ENCODE results near the gene AIF1. TPM values are rescaled to one million over a fixed set of nuclear protein-coding genes. Genes with fewer than 3 reads are reported as not detected.

AIF1 gene
- total and polyA plus RNA-seq, 7 experiments from 2014 or later, result 33.1 to 182 (median 71.0) TPM

DNA sequence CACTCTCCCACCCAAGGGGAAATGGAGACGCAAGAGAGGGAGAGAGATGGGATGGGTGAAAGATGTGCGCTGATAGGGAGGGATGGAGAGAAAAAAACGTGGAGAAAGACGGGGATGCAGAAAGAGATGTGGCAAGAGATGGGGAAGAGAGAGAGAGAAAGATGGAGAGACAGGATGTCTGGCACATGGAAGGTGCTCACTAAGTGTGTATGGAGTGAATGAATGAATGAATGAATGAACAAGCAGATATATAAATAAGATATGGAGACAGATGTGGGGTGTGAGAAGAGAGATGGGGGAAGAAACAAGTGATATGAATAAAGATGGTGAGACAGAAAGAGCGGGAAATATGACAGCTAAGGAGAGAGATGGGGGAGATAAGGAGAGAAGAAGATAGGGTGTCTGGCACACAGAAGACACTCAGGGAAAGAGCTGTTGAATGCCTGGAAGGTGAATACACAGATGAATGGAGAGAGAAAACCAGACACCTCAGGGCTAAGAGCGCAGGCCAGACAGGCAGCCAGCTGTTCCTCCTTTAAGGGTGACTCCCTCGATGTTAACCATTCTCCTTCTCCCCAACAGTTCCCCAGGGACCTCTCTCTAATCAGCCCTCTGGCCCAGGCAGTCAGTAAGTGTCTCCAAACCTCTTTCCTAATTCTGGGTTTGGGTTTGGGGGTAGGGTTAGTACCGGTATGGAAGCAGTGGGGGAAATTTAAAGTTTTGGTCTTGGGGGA lies 38.9 kb upstream of the AIF1 start:
- Histone ChIP-seq H3K4me3 (ENCODE audit: low read length) (peak overlapping the region; percentile 77), H3K36me3 (ENCODE audit: control insufficient read depth in 2 of 3, insufficient read depth in 3 of 3, low read length in 3 of 3) (peaks cover 4 to 9% (median 5%) of the 10 kb centered on the region in 3 experiments), H3K27me3 (ENCODE audit: control insufficient read depth in 2 of 2, insufficient read depth in 2 of 2, low read length in 2 of 2) (no peaks in the 10 kb centered on the region), H3K9me3 (ENCODE audit: control insufficient read depth in 2 of 3, low read length in 3 of 3) (no peaks in the 10 kb centered on the region), H3K4me1 (ENCODE audit: control insufficient read depth in 2 of 2, insufficient read depth in 2 of 2, low read length in 2 of 2) (peaks cover 57 to 65% of the 10 kb centered on the region in 2 donors), H3K27ac (ENCODE audit: low read depth, low read length) (peak overlapping the region; percentile 97)
- Mint-ChIP-seq H3K27ac (peak overlapping the region; percentile 91 to 99 (median 99)), H3K27me3 (peaks cover 0 to 3% (median 0%) of the 10 kb centered on the region in 5 donors), H3K4me1 (peaks cover 54 to 93% (median 85%) of the 10 kb centered on the region in 7 donors), H3K9me3 (no peaks in the 10 kb centered on the region), H3K36me3 (peaks cover 3 to 60% (median 10%) of the 10 kb centered on the region in 5 donors), H3K4me3 (peak overlapping the region; percentile 85 to 99 (median 93))
- ChIA-PET CTCF (interaction anchor here (0.9 to 18.2 kb wide), 8 partner anchors 8 to 81 kb away, joined by 3 to 687 read pairs (median 6); partner anchors contain the start of genes ATP6V1G2, LST1, LTB and NCR3), POLR2A (interaction anchor here (0.7 to 66.4 kb wide), 6 partner anchors 12 to 88 kb away, joined by 3 to 3078 read pairs (median 7); partner anchors contain the start of genes AIF1, ATP6V1G2, BAG6 and DDX39B)
- intact Hi-C loops (cut with micrococcal nuclease), result loop anchor here in 1 of 2 donors (1.0 to 5.0 kb wide), 3 partner anchors 8 to 161 kb away; partner anchors contain the start of gene CLIC1
- no peak for ATAC-seq
- peak in 1 of 9 donors; percentile 32 for DNase-seq

DNA sequence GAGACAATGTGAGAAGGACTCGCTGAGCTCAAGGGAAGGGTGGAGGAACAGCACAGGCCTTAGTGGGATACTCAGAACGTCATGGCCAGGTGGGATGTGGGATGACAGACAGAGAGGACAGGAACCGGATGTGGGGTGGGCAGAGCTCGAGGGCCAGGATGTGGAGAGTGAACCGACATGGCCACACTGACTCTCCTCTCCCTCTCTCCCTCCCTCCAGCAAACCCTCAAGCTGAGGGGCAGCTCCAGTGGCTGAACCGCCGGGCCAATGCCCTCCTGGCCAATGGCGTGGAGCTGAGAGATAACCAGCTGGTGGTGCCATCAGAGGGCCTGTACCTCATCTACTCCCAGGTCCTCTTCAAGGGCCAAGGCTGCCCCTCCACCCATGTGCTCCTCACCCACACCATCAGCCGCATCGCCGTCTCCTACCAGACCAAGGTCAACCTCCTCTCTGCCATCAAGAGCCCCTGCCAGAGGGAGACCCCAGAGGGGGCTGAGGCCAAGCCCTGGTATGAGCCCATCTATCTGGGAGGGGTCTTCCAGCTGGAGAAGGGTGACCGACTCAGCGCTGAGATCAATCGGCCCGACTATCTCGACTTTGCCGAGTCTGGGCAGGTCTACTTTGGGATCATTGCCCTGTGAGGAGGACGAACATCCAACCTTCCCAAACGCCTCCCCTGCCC lies 38.0 kb upstream of the AIF1 start:
- peaks cover 54 to 84% (median 76%) of the 10 kb centered on the region in 7 donors for H3K4me1 Mint-ChIP-seq
- peak overlapping the region; percentile 85 to 99 (median 93) for H3K4me3 Mint-ChIP-seq
- ChIA-PET POLR2A (interaction anchor here (0.7 to 66.4 kb wide), 4 partner anchors 13 to 82 kb away, joined by 3 to 3078 read pairs (median 1544); partner anchors contain the start of genes AIF1, ATP6V1G2, BAG6 and DDX39B), CTCF (interaction anchor here (0.9 to 18.2 kb wide), 8 partner anchors 8 to 82 kb away, joined by 3 to 687 read pairs (median 6); partner anchors contain the start of genes ATP6V1G2, LST1, LTB and NCR3)
- H3K36me3 Mint-ChIP-seq, result peaks cover 11 to 69% (median 16%) of the 10 kb centered on the region in 5 donors
- H3K27me3 ChIP-seq (ENCODE audit: control insufficient read depth in 2 of 2, insufficient read depth in 2 of 2, low read length in 2 of 2), result no peaks in the 10 kb centered on the region
- peaks cover 0 to 3% (median 0%) of the 10 kb centered on the region in 5 donors for H3K27me3 Mint-ChIP-seq
- ATAC-seq (no peak), DNase-seq (peak in 1 of 9 donors; percentile 65)
- no peaks in the 10 kb centered on the region for H3K9me3 ChIP-seq (ENCODE audit: control insufficient read depth in 2 of 3, low read length in 3 of 3)
- intact Hi-C loops (cut with micrococcal nuclease), result loop anchor here in 1 of 2 donors (1.0 to 5.0 kb wide), 2 partner anchors 9 to 160 kb away; partner anchors contain the start of gene CLIC1
- no peaks in the 10 kb centered on the region for H3K9me3 Mint-ChIP-seq
- H3K4me3 ChIP-seq (ENCODE audit: low read length), result peak overlapping the region; percentile 77
- peaks cover 50 to 56% of the 10 kb centered on the region in 2 donors for H3K4me1 ChIP-seq (ENCODE audit: control insufficient read depth in 2 of 2, insufficient read depth in 2 of 2, low read length in 2 of 2)
- peak overlapping the region; percentile 93 to 99 (median 99) for H3K27ac Mint-ChIP-seq
- peak overlapping the region; percentile 97 for H3K27ac ChIP-seq (ENCODE audit: low read depth, low read length)
- peaks cover 4 to 19% (median 5%) of the 10 kb centered on the region in 3 experiments for H3K36me3 ChIP-seq (ENCODE audit: control insufficient read depth in 2 of 3, insufficient read depth in 3 of 3, low read length in 3 of 3)

DNA sequence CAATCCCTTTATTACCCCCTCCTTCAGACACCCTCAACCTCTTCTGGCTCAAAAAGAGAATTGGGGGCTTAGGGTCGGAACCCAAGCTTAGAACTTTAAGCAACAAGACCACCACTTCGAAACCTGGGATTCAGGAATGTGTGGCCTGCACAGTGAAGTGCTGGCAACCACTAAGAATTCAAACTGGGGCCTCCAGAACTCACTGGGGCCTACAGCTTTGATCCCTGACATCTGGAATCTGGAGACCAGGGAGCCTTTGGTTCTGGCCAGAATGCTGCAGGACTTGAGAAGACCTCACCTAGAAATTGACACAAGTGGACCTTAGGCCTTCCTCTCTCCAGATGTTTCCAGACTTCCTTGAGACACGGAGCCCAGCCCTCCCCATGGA lies 37.5 kb upstream of the AIF1 start:
- peaks cover 11 to 68% (median 16%) of the 10 kb centered on the region in 5 donors for H3K36me3 Mint-ChIP-seq
- H3K27me3 Mint-ChIP-seq, result peaks cover 0 to 3% (median 0%) of the 10 kb centered on the region in 5 donors
- H3K4me3 ChIP-seq (ENCODE audit: low read length), result peak overlapping the region; percentile 77
- no peaks in the 10 kb centered on the region for H3K9me3 Mint-ChIP-seq
- intact Hi-C loops (cut with micrococcal nuclease), result loop anchor here in 1 of 2 donors (5.0 kb wide), 1 partner anchor 160 kb away; the partner anchor contains the start of gene CLIC1
- H3K4me1 ChIP-seq (ENCODE audit: control insufficient read depth in 2 of 2, insufficient read depth in 2 of 2, low read length in 2 of 2), result peaks cover 50 to 58% of the 10 kb centered on the region in 2 donors
- H3K4me1 Mint-ChIP-seq, result peaks cover 57 to 83% (median 75%) of the 10 kb centered on the region in 7 donors
- ChIA-PET POLR2A (interaction anchor here (53.8 to 66.4 kb wide), 2 partner anchors 13 to 18 kb away, joined by 3078 read pairs; partner anchors contain the start of genes AIF1, ATP6V1G2, DDX39B and LST1), CTCF (interaction anchor here (0.9 to 18.2 kb wide), 5 partner anchors 7 to 27 kb away, joined by 3 to 687 read pairs (median 41); partner anchors contain the start of genes ATP6V1G2, LST1, LTB and NCR3)
- DNase-seq (no peak), ATAC-seq (no peak)
- H3K4me3 Mint-ChIP-seq, result peak overlapping the region; percentile 85 to 99 (median 93)
- no peaks in the 10 kb centered on the region for H3K9me3 ChIP-seq (ENCODE audit: control insufficient read depth in 2 of 3, low read length in 3 of 3)
- peak overlapping the region in 8 of 9 donors; percentile 93 to 99 (median 98) for H3K27ac Mint-ChIP-seq
- H3K36me3 ChIP-seq (ENCODE audit: control insufficient read depth in 2 of 3, insufficient read depth in 3 of 3, low read length in 3 of 3), result peaks cover 4 to 20% (median 5%) of the 10 kb centered on the region in 3 experiments
- peak overlapping the region; percentile 97 for H3K27ac ChIP-seq (ENCODE audit: low read depth, low read length)
- no peaks in the 10 kb centered on the region for H3K27me3 ChIP-seq (ENCODE audit: control insufficient read depth in 2 of 2, insufficient read depth in 2 of 2, low read length in 2 of 2)

DNA sequence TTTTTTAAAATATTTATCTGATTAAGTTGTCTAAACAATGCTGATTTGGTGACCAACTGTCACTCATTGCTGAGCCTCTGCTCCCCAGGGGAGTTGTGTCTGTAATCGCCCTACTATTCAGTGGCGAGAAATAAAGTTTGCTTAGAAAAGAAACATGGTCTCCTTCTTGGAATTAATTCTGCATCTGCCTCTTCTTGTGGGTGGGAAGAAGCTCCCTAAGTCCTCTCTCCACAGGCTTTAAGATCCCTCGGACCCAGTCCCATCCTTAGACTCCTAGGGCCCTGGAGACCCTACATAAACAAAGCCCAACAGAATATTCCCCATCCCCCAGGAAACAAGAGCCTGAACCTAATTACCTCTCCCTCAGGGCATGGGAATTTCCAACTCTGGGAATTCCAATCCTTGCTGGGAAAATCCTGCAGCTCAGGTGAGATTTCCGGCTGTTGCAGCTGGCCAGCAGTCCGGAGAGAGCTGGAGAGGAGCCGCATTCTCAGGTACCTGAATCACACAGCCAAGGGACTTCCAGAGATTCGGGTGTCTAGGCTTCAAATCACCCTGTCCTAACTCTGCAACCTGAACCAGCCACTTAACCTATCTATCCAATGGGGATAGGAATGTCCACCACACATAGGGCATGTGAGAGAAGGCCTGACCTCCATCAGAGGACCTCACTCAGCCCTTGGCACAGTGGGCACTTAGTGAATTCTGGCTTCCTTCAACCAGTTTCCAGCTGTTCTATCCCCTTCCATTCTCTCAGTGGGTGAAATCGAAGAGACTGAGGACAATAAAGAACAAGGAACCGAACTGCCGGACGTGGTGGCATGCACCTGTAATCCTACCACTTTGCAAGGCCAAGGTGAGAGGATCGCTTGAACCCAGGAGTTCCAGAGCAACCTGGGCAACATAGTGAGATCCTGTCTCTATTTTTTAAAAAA lies 36.6 kb upstream of the AIF1 start:
- H3K9me3 ChIP-seq (ENCODE audit: control insufficient read depth in 2 of 3, low read length in 3 of 3), result no peaks in the 10 kb centered on the region
- H3K36me3 ChIP-seq (ENCODE audit: control insufficient read depth in 2 of 3, insufficient read depth in 3 of 3, low read length in 3 of 3), result peaks cover 4 to 20% (median 5%) of the 10 kb centered on the region in 3 experiments
- peaks cover 0 to 3% (median 0%) of the 10 kb centered on the region in 5 donors for H3K27me3 Mint-ChIP-seq
- peak overlapping the region; percentile 94 to 100 (median 97) for H3K27ac Mint-ChIP-seq
- intact Hi-C loops (cut with micrococcal nuclease), result loop anchor here in 1 of 2 donors (5.0 kb wide), 1 partner anchor 159 kb away; the partner anchor contains the start of gene CLIC1
- no peak for ATAC-seq
- POLR2A ChIA-PET, result interaction anchor here (0.6 to 66.4 kb wide), 5 partner anchors 14 to 907 kb away, joined by 3 to 3078 read pairs (median 36); partner anchors contain the start of genes AIF1, ATP6V1G2, C6orf47 and DDX39B
- H3K27ac ChIP-seq (ENCODE audit: low read depth, low read length), result peak overlapping the region; percentile 97
- no peak for DNase-seq
- H3K4me1 ChIP-seq (ENCODE audit: control insufficient read depth in 2 of 2, insufficient read depth in 2 of 2, low read length in 2 of 2), result peaks cover 49 to 56% of the 10 kb centered on the region in 2 donors
- H3K36me3 Mint-ChIP-seq, result peaks cover 11 to 71% (median 19%) of the 10 kb centered on the region in 5 donors
- no peaks in the 10 kb centered on the region for H3K27me3 ChIP-seq (ENCODE audit: control insufficient read depth in 2 of 2, insufficient read depth in 2 of 2, low read length in 2 of 2)
- H3K4me3 Mint-ChIP-seq, result peak overlapping the region; percentile 80 to 100 (median 99)
- peaks cover 56 to 81% (median 72%) of the 10 kb centered on the region in 7 donors for H3K4me1 Mint-ChIP-seq
- CTCF ChIA-PET, result interaction anchor here (0.6 to 18.2 kb wide), 5 partner anchors 7 to 163 kb away, joined by 3 to 687 read pairs (median 41); partner anchors contain the start of genes ATP6V1G2, LST1, LTB and NCR3
- H3K4me3 ChIP-seq (ENCODE audit: low read length), result peak overlapping the region; percentile 25
- H3K9me3 Mint-ChIP-seq, result no peaks in the 10 kb centered on the region

DNA sequence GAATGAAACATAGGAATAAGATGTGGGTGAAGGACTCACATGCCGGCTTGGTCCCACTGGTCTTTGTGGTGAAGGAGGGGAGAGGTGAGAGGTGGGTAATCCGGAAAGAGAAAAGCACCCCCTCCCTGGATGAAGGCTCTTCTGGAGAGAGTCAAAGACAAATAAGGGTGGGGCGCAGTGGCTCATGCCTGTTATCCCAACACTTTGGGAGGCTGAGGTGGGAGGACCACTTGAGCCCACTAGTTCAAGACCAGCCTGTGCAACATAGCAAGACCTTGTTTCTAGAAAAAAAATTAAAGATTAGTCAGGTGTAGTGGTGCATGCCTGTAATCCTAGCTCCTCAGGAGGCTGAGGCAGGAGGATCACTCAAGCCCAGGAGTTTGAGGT lies 35.9 kb upstream of the AIF1 start:
- Histone ChIP-seq H3K36me3 (ENCODE audit: control insufficient read depth in 2 of 3, insufficient read depth in 3 of 3, low read length in 3 of 3) (peaks cover 4 to 20% (median 5%) of the 10 kb centered on the region in 3 experiments), H3K4me1 (ENCODE audit: control insufficient read depth in 2 of 2, insufficient read depth in 2 of 2, low read length in 2 of 2) (peaks cover 50 to 56% of the 10 kb centered on the region in 2 donors), H3K4me3 (ENCODE audit: low read length) (peak overlapping the region; percentile 97), H3K9me3 (ENCODE audit: control insufficient read depth in 2 of 3, low read length in 3 of 3) (no peaks in the 10 kb centered on the region), H3K27me3 (ENCODE audit: control insufficient read depth in 2 of 2, insufficient read depth in 2 of 2, low read length in 2 of 2) (no peaks in the 10 kb centered on the region), H3K27ac (ENCODE audit: low read depth, low read length) (peak overlapping the region; percentile 97)
- ChIA-PET POLR2A (interaction anchor here (0.9 to 66.4 kb wide), 6 partner anchors 15 to 115 kb away, joined by 3 to 3078 read pairs (median 22); partner anchors contain the start of genes AIF1, ATP6V1G2, C6orf47 and DDX39B), CTCF (interaction anchor here (4.2 to 18.2 kb wide), 3 partner anchors 9 to 28 kb away, joined by 22 to 687 read pairs (median 298); partner anchors contain the start of genes ATP6V1G2, NCR3 and NFKBIL1)
- H3K27me3 Mint-ChIP-seq, result peaks cover 0 to 3% (median 0%) of the 10 kb centered on the region in 5 donors
- H3K36me3 Mint-ChIP-seq, result peaks cover 11 to 68% (median 17%) of the 10 kb centered on the region in 5 donors
- H3K27ac Mint-ChIP-seq, result peak overlapping the region; percentile 94 to 100 (median 97)
- DNase-seq (no peak), ATAC-seq (no peak)
- H3K4me3 Mint-ChIP-seq, result peak overlapping the region; percentile 80 to 100 (median 99)
- peaks cover 52 to 80% (median 68%) of the 10 kb centered on the region in 7 donors for H3K4me1 Mint-ChIP-seq
- H3K9me3 Mint-ChIP-seq, result no peaks in the 10 kb centered on the region
- intact Hi-C loops (cut with micrococcal nuclease), result loop anchor here in 1 of 2 donors (5.0 kb wide), 1 partner anchor 158 kb away; the partner anchor contains the start of gene CLIC1

All from naive thymus-derived CD4-positive, alpha-beta T cell (primary cell).